Neural cell (in vitro differentiated cells): ENCODE data around the gene IL18R1.

Experiments used
- CTCF ChIP-seq: fragments of 450-650 bp; IDR thresholded peaks from 2 replicates; pipeline ENCODE4 v1.5.1; 2014; ENCODE audit warnings: antibody characterized with exemption, mild to moderate bottlenecking, moderate library complexity; ENCODE audit not compliant: poor library complexity, severe bottlenecking
- EZH2 ChIP-seq: fragments of 200-600, 300-800 bp; shearing (Covaris generic), sonication (generic); IDR thresholded peaks from 2 replicates; pipeline ENCODE4 v1.6.1; 2014; ENCODE audit warnings: antibody characterized with exemption, low read length, borderline replicate concordance, mild to moderate bottlenecking; ENCODE audit not compliant: insufficient read depth, poor library complexity, severe bottlenecking
- POLR2AphosphoS5 ChIP-seq: IDR thresholded peaks from 2 replicates; pipeline ENCODE4 v1.6.1; 2012
- RAD21 ChIP-seq: fragments of 450-650 bp; conservative IDR thresholded peaks from 2 replicates; pipeline ENCODE4 v1.6.1; 2014; ENCODE audit warnings: antibody characterized with exemption, mild to moderate bottlenecking, moderate library complexity
- SMC3 ChIP-seq: fragments of 450-650 bp; conservative IDR thresholded peaks from 2 replicates; pipeline ENCODE4 v1.6.1; 2014; ENCODE audit warnings: antibody characterized with exemption, mild to moderate bottlenecking, moderate library complexity; ENCODE audit not compliant: poor library complexity
- TAF1 ChIP-seq: IDR thresholded peaks from 2 replicates; pipeline ENCODE4 v1.6.1; 2012; ENCODE audit warnings: low read depth

GRCh38 chr2:102356381-102356712, 751 bp downstream of the IL18R1 start:
- no peak for TF ChIP-seq CTCF
- no peak for TF ChIP-seq TAF1
- no peak for TF ChIP-seq POLR2AphosphoS5
- TF ChIP-seq EZH2 = no peak
- TF ChIP-seq SMC3 = no peak
- no peak for TF ChIP-seq RAD21
